Body of pancreas (tissue), 4 donors: ENCODE measurements around the gene GPR143.

ENCODE experiments used
- CTCF ChIP-seq, 7 experiments: fragments of 450-650 bp in 4 of 7; fragments of 200-600 bp in 3 of 7; sonication (generic) in 3 of 7; IDR thresholded peaks; one replicate each; pipeline ENCODE4 v1.5.1; 2016 to 2019; ENCODE audit warnings: antibody characterized with exemption in 7 of 7
- POLR2A ChIP-seq, 3 donors: fragments of 450-650 bp; IDR thresholded peaks; one replicate each; pipeline ENCODE4 v1.6.1; 2016; ENCODE audit warnings: antibody characterized with exemption in 3 of 3, mild to moderate bottlenecking in 2 of 3

DNA sequence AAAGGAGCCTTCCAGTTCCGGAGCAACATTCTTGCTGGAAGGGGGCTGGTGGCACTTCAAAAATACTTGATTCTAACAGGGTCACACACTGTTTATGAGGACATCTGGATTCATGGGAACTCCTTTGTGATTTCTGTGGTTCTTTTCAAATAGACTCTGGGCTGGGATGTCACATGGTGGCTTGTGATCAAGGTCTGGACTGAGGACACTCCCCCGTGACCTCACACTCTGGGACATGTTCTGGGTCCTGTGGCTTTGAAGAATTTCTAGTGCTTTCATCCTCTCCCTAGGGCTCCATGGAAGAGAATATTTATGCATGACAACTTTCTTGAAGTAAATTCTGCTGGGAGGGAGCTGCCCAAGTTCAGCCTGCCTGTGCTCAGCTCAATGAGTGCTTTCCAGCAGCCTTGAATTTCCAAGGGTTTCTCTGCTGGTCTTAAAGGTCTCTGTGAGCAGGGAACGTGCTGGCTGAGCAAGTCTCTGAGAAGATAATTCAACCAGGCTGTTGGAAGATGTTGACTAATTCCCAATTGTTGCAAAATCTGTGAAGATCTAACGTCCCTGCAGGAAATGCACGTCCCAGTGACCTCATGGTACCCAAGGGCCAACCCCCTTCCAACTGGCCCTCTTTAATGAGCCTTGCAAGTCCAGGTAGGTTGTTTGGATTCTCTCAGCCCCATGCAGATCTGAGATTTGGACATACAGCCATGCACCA, 36.3 kb downstream of the GPR143 start:
- TF ChIP-seq CTCF (IDR thresholded peaks at IDR 0.05) (no peak), POLR2A (IDR thresholded peaks at IDR 0.05) (no peak)
